HL-60 (cell line): ENCODE results near the gene RELN.

ENCODE experiments used
- GABPA ChIP-seq: IDR thresholded peaks from 2 replicates; pipeline ENCODE4 v1.6.1; 2012; ENCODE audit warnings: low read depth
- POLR2AphosphoS5 ChIP-seq: IDR thresholded peaks from 2 replicates; pipeline ENCODE4 v1.6.1; 2012; ENCODE audit warnings: low read depth
- TF ChIP-seq, protein P1 (sequence below): IDR thresholded peaks from one replicate; pipeline ENCODE4 v1.5.1; 2011; ENCODE audit warnings: low read length, control low read depth, inconsistent platforms; ENCODE audit not compliant: insufficient read depth
- TF ChIP-seq, protein P2 (sequence below): IDR thresholded peaks from 2 replicates; pipeline ENCODE4 v1.6.1; 2012; ENCODE audit warnings: low read depth; ENCODE audit not compliant: insufficient replicate concordance

DNA sequence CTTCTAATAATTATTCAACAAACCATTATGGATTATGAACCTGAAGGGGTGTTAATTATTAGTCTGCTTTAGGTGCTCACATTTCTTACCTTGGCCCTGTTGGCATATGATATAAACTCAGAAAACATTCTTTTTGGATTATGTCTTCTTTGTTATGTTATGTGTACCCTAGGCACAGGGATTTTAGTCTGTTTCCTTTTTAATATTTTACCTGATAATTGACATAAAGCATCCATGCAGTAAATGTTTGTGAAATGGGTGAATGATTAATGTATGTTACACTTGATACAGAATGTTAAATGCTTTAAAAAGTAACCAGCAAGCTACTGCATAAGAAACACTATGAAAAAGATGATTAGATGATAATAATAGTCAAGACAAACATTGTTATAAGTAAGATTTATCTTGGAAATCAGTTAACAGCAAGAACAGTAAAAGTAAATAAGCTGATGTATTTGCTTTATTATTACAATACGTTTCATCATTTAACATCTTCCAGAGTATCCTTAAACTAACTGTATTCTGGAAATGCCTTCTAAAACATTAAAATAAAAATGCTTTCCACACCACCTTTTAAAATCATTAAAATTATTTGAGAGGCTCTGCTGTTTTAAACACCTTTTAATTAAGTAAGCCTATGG, 204.7 kb downstream of the RELN start:
- TF ChIP-seq GABPA (no peak), POLR2AphosphoS5 (no peak)
- TF ChIP-seq, protein P1, sequence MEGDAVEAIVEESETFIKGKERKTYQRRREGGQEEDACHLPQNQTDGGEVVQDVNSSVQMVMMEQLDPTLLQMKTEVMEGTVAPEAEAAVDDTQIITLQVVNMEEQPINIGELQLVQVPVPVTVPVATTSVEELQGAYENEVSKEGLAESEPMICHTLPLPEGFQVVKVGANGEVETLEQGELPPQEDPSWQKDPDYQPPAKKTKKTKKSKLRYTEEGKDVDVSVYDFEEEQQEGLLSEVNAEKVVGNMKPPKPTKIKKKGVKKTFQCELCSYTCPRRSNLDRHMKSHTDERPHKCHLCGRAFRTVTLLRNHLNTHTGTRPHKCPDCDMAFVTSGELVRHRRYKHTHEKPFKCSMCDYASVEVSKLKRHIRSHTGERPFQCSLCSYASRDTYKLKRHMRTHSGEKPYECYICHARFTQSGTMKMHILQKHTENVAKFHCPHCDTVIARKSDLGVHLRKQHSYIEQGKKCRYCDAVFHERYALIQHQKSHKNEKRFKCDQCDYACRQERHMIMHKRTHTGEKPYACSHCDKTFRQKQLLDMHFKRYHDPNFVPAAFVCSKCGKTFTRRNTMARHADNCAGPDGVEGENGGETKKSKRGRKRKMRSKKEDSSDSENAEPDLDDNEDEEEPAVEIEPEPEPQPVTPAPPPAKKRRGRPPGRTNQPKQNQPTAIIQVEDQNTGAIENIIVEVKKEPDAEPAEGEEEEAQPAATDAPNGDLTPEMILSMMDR: no peak
- TF ChIP-seq, protein P2, sequence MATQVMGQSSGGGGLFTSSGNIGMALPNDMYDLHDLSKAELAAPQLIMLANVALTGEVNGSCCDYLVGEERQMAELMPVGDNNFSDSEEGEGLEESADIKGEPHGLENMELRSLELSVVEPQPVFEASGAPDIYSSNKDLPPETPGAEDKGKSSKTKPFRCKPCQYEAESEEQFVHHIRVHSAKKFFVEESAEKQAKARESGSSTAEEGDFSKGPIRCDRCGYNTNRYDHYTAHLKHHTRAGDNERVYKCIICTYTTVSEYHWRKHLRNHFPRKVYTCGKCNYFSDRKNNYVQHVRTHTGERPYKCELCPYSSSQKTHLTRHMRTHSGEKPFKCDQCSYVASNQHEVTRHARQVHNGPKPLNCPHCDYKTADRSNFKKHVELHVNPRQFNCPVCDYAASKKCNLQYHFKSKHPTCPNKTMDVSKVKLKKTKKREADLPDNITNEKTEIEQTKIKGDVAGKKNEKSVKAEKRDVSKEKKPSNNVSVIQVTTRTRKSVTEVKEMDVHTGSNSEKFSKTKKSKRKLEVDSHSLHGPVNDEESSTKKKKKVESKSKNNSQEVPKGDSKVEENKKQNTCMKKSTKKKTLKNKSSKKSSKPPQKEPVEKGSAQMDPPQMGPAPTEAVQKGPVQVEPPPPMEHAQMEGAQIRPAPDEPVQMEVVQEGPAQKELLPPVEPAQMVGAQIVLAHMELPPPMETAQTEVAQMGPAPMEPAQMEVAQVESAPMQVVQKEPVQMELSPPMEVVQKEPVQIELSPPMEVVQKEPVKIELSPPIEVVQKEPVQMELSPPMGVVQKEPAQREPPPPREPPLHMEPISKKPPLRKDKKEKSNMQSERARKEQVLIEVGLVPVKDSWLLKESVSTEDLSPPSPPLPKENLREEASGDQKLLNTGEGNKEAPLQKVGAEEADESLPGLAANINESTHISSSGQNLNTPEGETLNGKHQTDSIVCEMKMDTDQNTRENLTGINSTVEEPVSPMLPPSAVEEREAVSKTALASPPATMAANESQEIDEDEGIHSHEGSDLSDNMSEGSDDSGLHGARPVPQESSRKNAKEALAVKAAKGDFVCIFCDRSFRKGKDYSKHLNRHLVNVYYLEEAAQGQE: no peak
